Measurements from ENCODE around the gene ZNRF4. TPM values are rescaled to one million over a fixed set of nuclear protein-coding genes. Genes with fewer than 3 reads are reported as not detected.

Gene ZNRF4
- total RNA-seq, 4 donors from 2014 or later: not detected

GRCh38 chr19:5443723-5444122 lies 11.5 kb upstream of the ZNRF4 start:
- no peak overlapping the region for H3K27ac ChIP-seq
- H3K27me3 ChIP-seq: peaks cover 0 to 10% of the 10 kb centered on the region in 2 donors
- H3K36me3 ChIP-seq: no peaks in the 10 kb centered on the region
- no peak for TF ChIP-seq CTCF (IDR thresholded peaks at IDR 0.05)
- no peak for TF ChIP-seq POLR2A (IDR thresholded peaks at IDR 0.05)
- no peak overlapping the region for H3K4me3 ChIP-seq
- no peak for DNase-seq (ENCODE audit: low spot score in 2 of 2)
- 64 to 77% methylated on average over 4 to 5 of the region's 5 CpGs for WGBS, 2 donors
- H3K9me3 ChIP-seq: no peaks in the 10 kb centered on the region
- H3K4me1 ChIP-seq: no peaks in the 10 kb centered on the region

GRCh38 chr19:5444431-5444830 lies 10.8 kb upstream of the ZNRF4 start:
- H3K9me3 ChIP-seq: no peaks in the 10 kb centered on the region
- H3K4me1 ChIP-seq: no peaks in the 10 kb centered on the region
- no peak overlapping the region for H3K27ac ChIP-seq
- H3K4me3 ChIP-seq: no peak overlapping the region
- WGBS, 2 donors: 67% methylated on average over 5 of the region's 5 CpGs
- TF ChIP-seq CTCF (IDR thresholded peaks at IDR 0.05): no peak
- TF ChIP-seq EP300 (IDR thresholded peaks at IDR 0.05): no peak
- no peak for TF ChIP-seq POLR2A (IDR thresholded peaks at IDR 0.05)
- peaks cover 0 to 7% of the 10 kb centered on the region in 2 donors for H3K27me3 ChIP-seq
- DNase-seq (ENCODE audit: low spot score in 2 of 2): no peak
- H3K36me3 ChIP-seq: no peaks in the 10 kb centered on the region

GRCh38 chr19:5445071-5445470 lies 10.1 kb upstream of the ZNRF4 start:
- TF ChIP-seq POLR2A (IDR thresholded peaks at IDR 0.05) (no peak), CTCF (IDR thresholded peaks at IDR 0.05) (no peak), EP300 (IDR thresholded peaks at IDR 0.05) (no peak)
- DNase-seq (ENCODE audit: low spot score in 2 of 2): no peak
- no peak overlapping the region for H3K27ac ChIP-seq
- no peaks in the 10 kb centered on the region for H3K36me3 ChIP-seq
- no peaks in the 10 kb centered on the region for H3K9me3 ChIP-seq
- 0 to 15% methylated on average over 1 of the region's 2 CpGs for WGBS, 2 donors
- no peak overlapping the region for H3K4me3 ChIP-seq
- H3K4me1 ChIP-seq: no peaks in the 10 kb centered on the region
- peaks cover 0 to 7% of the 10 kb centered on the region in 2 donors for H3K27me3 ChIP-seq

- H3K4me1 ChIP-seq: no peaks in the 10 kb centered on the region
- WGBS, 2 donors: 33 to 43% methylated on average over 5 of the region's 5 CpGs
- peaks cover 0 to 7% of the 10 kb centered on the region in 2 donors for H3K27me3 ChIP-seq
- TF ChIP-seq POLR2A (IDR thresholded peaks at IDR 0.05) (no peak), EP300 (IDR thresholded peaks at IDR 0.05) (no peak), CTCF (IDR thresholded peaks at IDR 0.05) (no peak)
- H3K27ac ChIP-seq: no peak overlapping the region
- DNase-seq (ENCODE audit: low spot score in 2 of 2): no peak
- H3K4me3 ChIP-seq: no peak overlapping the region
- H3K9me3 ChIP-seq: no peaks in the 10 kb centered on the region
- H3K36me3 ChIP-seq: no peaks in the 10 kb centered on the region
Observed at GRCh38 chr19:5445561-5446055, 9.6 kb upstream of the ZNRF4 start.

GRCh38 chr19:5447700-5448311 lies 7.4 kb upstream of the ZNRF4 start:
- H3K27me3 ChIP-seq: peaks cover 0 to 7% of the 10 kb centered on the region in 2 donors
- no peak for DNase-seq (ENCODE audit: low spot score in 2 of 2)
- H3K36me3 ChIP-seq: no peaks in the 10 kb centered on the region
- H3K9me3 ChIP-seq: peaks cover 0 to 3% (median 0%) of the 10 kb centered on the region in 4 donors
- H3K27ac ChIP-seq: no peak overlapping the region
- no peaks in the 10 kb centered on the region for H3K4me1 ChIP-seq
- 49 to 54% methylated on average over 15 of the region's 15 CpGs for WGBS, 2 donors
- no peak overlapping the region for H3K4me3 ChIP-seq
- TF ChIP-seq CTCF (IDR thresholded peaks at IDR 0.05) (no peak), POLR2A (IDR thresholded peaks at IDR 0.05) (no peak), EP300 (IDR thresholded peaks at IDR 0.05) (no peak)
